HG03103 (cell line): ENCODE data around the gene BICC1.

Experiments used
- ATAC-seq: cut with Tn5 transposase; IDR thresholded peaks from one replicate; pipeline ENCODE4 v1.9.1; 2021; ENCODE audit warnings: low read depth; ENCODE audit not compliant: unreplicated experiment

The BICC1 gene

DNA sequence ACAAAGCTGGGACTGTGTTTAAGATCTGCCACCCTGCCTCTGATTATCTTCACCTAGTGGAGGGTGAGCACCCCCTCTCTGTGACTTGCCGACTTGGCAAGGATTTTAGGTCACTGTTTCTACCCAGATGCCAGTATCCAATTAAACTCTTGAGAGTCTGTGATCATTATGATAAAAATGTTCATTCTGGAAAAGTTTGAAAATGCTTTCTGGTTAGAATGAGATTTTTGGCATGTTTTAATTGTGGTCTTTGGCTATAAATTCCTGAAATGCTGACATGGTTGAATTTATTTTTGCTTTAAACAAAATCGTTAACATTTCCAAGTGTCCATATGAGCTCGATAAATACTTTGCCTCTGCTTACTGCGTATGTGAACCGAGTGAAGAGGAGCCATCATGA, 221.4 kb downstream of the BICC1 start:
- ATAC-seq = no peak

DNA sequence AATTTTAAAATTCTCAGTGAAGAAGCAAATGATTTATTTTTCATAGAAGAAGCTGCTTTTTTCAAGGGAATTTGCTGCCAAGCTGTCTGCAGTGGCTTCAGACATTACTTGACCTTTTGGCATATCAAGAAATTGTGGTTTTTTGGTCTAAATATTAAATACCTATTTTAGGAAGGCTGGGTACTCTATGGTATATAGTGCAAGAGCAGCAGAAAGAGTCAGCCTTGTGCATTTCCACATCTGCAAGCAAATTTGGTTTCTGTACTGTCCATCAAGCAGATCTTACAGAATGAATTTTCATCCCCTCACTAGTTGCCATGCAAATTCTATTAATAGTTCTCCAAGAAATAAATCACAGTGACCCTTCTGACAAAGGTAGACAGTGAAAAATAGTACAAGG, 222.0 kb downstream of the BICC1 start:
- no peak for ATAC-seq

GRCh38 chr10:58735087-58735486, 222.4 kb downstream of the BICC1 start:
- no peak for ATAC-seq

DNA sequence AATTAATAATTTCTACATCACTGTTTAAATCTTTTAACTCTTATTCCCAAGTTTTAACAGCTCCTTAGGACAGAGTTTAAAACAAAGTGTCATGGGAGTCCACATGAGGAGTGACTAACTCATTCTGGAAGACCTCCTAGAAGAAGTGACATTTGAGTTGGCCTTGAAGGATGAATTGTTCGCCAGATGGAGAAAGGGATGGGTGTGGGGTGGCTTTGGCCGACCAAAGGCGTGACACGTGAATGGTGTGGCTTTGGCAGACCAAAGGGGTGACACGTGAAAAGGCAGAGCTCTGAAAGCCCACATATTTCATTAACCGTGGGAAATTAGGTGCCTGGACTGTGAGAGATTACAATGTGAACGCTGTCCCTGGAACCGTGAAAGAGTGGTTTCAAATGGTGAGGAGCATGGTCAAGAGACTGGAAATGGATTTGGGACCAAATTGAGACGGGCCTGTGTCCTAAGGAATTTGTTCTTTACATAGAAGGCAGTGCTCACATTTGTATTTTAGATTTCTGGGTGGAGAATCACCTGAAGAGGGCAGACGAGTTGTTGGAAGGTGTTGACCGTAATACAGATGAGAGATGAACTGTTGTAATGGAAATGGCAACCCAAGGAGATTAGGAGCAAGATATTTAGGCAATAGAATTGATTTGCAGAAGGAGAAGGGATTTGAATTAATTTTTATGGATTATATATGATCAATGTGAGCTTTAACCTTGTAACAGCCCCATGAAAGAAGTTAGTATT, 228.1 kb downstream of the BICC1 start:
- no peak for ATAC-seq

- no peak for ATAC-seq
Measured at GRCh38 chr10:58741673-58742072, 229.0 kb downstream of the BICC1 start.

- no peak for ATAC-seq
Measured at GRCh38 chr10:58742141-58742540, 229.5 kb downstream of the BICC1 start.

DNA sequence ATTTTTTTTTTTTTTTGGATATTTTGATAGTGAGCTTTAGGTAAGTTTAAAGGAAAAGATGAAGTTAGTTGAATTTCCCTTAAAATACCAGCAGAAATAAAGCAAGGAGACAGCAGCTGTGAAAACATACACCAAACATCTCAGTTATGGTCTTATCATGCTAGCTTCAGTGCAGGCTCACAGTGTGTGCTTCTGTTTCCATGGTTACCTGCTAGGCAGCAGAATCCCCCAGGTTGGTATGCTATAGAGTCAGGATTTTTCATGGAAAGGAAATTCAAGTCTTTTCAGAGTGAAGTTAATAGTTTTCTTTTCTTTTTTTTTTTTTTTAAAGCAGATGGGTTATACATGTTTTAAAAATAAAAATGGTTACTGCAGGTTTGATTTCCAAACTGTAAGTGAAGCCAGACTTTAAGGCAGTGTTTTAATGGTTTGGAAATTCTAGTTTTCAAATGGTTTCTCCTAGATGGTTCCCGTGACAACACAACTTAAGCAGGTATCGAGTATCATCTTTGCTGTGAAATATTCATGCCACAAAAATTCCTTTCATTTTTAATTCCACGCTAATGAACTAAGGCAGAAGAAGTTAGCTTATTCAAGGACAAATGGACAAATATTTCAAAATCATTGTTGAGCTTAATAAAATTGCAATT, 230.9 kb downstream of the BICC1 start:
- no peak for ATAC-seq

- no peak for ATAC-seq
Measured at GRCh38 chr10:58746474-58747185, 234.0 kb downstream of the BICC1 start.

DNA sequence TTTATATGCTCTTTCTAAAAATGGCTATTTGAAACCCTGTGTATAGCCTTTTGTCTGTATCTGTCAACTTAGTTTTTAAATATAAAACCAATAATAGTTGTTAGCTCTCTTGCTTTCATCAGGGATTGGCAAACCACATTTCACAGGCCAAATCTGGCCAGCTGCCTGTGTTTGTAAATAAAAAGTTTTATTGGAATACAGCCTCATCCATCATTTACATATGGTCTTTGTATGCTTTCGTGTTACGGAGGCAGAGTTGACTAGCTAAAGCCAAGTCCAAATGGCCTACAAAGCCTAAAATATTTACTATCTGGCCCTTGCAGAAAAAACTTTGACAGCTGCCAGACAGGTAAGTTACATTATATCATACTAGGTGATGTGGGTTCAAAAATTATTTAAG, 235.0 kb downstream of the BICC1 start:
- no peak for ATAC-seq

DNA sequence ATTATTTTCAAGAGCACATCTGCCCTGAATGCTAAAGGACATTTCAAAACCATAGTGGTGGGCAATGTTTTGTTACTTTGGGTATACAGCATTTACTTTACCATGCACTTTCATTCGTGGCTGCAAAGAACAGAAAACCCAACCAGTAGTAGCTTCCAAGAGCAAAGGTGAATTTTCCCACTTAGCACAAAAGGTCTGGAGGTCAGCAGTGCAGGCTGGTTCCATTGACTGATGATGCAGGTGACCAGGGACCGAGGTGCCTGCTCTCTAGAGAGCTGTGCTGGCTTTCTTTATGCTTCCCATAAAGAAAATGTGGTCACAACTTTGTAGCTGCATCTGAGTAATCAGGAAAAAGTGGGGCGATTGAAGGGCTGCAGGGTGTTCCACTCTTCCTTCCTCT, 240.0 kb downstream of the BICC1 start:
- ATAC-seq = no peak

DNA sequence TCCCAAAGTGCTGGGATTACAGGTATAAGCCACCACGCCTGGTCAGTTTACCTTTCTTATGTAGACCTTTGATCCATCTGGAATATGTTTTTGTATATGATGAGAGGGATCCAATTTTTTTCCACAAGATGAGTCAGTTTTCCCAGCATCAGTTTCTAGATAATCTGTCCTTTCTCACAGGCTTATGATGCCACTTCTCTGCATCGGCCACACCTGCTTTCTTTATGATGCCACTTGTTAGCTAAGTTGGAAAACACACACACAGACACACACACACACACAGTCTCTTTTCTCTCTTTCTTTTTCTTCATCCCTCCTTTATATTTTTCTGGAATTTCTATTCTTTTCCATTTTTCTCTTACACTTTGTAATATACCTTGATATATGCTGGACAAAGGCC, 240.8 kb downstream of the BICC1 start:
- ATAC-seq = no peak

- ATAC-seq = no peak
Measured at GRCh38 chr10:58754469-58755339, 242.0 kb downstream of the BICC1 start.

GRCh38 chr10:58755340-58755610, 242.6 kb downstream of the BICC1 start:
- no peak for ATAC-seq

- ATAC-seq = no peak
Measured at GRCh38 chr10:58755677-58756076, 243.0 kb downstream of the BICC1 start.

GRCh38 chr10:58756130-58756719, 243.6 kb downstream of the BICC1 start:
- no peak for ATAC-seq

GRCh38 chr10:58757352-58758065, 244.8 kb downstream of the BICC1 start:
- ATAC-seq = no peak

DNA sequence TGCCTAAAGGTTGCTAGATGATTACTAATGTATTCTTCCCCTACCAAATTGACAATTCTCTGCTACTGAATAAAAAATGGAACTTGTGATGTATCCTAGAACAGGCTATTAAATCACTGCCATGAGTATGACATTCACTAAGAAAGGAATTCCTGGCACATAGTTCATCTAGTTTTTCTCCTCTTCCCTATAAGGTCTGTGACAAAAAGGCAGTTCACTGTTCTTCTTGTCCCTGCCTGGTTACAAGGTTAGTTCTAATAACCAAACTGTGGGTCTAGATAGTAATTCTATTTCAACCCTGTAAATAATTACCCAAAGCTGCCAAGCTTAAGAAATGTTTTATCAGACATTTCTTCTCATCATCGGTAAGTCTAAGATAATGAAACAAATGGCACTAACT, 245.6 kb downstream of the BICC1 start:
- ATAC-seq = no peak

DNA sequence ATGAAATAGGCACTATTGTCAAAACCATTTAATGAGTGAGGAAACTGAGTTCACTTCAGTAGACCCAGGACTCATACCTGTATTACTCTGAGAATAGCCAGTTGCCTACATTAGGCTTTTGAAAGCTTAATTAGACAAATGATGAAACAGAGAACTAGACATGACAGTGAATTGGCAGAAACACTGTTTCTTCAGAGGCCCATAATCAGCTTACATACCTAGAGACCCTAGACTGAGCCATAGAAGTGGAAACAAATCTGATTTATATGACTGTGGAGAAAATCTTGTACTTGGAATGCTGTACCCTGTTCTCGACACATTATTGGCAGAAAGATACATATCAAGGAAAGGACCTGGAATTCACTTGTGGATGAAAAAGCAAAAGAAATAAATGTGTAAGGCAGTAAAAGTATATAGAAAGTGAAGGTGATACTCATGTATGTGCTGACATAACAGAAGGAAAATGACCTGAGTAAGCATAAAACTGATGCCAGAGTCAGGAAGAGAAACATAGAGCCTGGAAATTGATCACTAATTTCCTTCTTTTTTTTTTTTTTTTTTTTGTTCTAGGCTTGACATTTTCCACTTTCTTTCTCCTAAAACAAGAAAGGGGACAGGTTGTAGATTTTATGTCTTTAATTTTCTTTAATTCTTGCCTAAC, 251.5 kb downstream of the BICC1 start:
- ATAC-seq = no peak

DNA sequence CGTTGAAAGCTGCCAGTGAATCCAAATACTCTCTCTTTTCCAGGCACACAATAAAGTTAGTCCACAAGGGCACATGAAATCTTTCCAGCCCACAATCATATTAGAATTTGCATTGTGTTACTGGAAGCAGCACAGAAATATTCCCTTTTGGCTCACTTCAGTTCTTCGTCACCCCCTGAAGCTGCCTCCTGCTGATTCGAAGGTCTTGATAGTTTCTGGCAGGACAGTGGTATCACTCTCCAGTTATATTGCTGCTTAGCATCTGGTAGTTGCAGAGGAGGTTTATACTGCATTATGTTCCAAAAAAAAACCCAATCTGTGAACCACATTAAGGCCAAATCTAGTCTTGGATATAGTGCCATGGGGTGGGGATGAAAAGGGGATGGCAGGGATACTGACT, 253.2 kb downstream of the BICC1 start:
- ATAC-seq = no peak

DNA sequence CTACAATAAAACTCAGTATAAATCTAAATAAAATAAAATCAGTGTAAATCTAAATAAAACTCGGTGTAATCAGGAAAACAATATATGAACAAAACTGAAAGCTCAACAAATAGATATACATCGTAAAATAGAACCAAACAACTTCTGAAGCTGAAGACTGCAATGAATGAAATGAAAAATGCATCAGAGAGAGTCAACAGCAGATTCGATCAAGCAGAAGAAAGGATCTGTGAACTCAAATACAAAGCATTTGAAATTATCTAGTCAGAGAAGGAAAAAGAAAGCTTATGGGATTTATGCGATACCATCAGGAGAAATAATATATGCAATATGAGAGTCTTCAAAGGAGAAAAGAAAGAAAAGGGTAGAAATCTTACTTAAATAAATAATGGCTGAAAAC, 255.0 kb downstream of the BICC1 start:
- ATAC-seq = no peak
